Activated naive CD4-positive, alpha-beta T cell treated with anti-CD3 and anti-CD28 coated beads, Interleukin-2, amount 10 ng/mL, durations not matched to agents 7 days and 5 days (primary cell): ENCODE measurements around the gene CAV3.
"Not testable (repeated sequence)": the region's sequence is repeated elsewhere in the genome, so short reads cannot be mapped to it uniquely, and the experiment has no call there.

Experiments
- CTCF ChIA-PET: fragments of 350-600 bp; sonication (Branson Sonifier 250); formaldehyde crosslinking; loops from one replicate; lab custom pipeline; 2021; ENCODE audit warnings: antibody characterized with exemption; lab: Charles Lee
- DNase-seq: peaks from one replicate; pipeline ENCODE4 v3.0.0-alpha.2; 2020
- H3K27ac Mint-ChIP-seq: one replicate; pipeline ENCODE4 v1.8.0; 2021; ENCODE audit warnings: mild to moderate bottlenecking, moderate library complexity, mixed read lengths
- H3K27me3 Mint-ChIP-seq: one replicate; pipeline ENCODE4 v1.8.0; 2021; ENCODE audit warnings: mild to moderate bottlenecking, mixed read lengths
- H3K36me3 Mint-ChIP-seq: one replicate; pipeline ENCODE4 v1.8.0; 2021; ENCODE audit warnings: mixed read lengths
- H3K4me1 Mint-ChIP-seq: one replicate; pipeline ENCODE4 v1.8.0; 2021; ENCODE audit warnings: mixed read lengths
- H3K4me3 Mint-ChIP-seq: one replicate; pipeline ENCODE4 v1.8.0; 2021; ENCODE audit warnings: mild to moderate bottlenecking, moderate library complexity, mixed read lengths
- H3K9me3 Mint-ChIP-seq: one replicate; pipeline ENCODE4 v1.8.0; 2021; ENCODE audit warnings: mixed read lengths

The CAV3 gene

GRCh38 chr3:8733332-8734094, at the start of gene CAV3:
Gene CAV3, plus strand, starts transcription at chr3:8733802. Its CDS starts 75 bp downstream, at chr3:8733877.
- Mint-ChIP-seq H3K4me1 (no peaks in the 10 kb centered on the region), H3K4me3 (no peak within 1 kb of the TSS), H3K36me3 (no peaks in the 10 kb centered on the region), H3K27me3 (peaks cover 18% of the 10 kb centered on the region), H3K9me3 (no peaks in the 10 kb centered on the region), H3K27ac (peak within 1 kb of the TSS; percentile 52)
- CTCF ChIA-PET, result no interaction called here
- DNase-seq, result no peak

DNA sequence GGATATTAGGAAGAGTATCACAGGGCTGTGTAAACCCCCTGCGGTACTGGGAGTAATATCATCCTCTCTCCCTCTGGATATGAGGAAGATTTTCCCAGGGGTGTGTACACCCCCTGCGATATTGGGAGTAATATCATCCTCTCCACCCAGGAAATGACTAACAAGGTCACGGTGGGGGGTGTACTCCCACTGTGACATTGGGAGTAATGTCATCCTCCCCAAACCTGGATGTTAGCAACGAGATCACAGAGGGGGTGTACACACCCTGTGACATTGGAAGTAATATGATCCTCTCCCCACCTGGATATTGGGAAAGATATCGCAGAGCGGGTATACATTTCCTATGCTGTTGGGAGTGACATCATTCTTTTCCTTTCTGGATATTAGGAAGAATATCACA, 48.6 kb upstream of the CAV3 start:
- H3K36me3 Mint-ChIP-seq, H3K27me3 Mint-ChIP-seq, H3K4me1 Mint-ChIP-seq, H3K27ac Mint-ChIP-seq, CTCF ChIA-PET, H3K9me3 Mint-ChIP-seq, DNase-seq, H3K4me3 Mint-ChIP-seq: not testable (repeated sequence)

GRCh38 chr3:8691295-8691694, 42.3 kb upstream of the CAV3 start:
- H3K36me3 Mint-ChIP-seq, CTCF ChIA-PET, H3K4me3 Mint-ChIP-seq, DNase-seq, H3K27me3 Mint-ChIP-seq, H3K4me1 Mint-ChIP-seq, H3K9me3 Mint-ChIP-seq, H3K27ac Mint-ChIP-seq: not testable (repeated sequence)

DNA sequence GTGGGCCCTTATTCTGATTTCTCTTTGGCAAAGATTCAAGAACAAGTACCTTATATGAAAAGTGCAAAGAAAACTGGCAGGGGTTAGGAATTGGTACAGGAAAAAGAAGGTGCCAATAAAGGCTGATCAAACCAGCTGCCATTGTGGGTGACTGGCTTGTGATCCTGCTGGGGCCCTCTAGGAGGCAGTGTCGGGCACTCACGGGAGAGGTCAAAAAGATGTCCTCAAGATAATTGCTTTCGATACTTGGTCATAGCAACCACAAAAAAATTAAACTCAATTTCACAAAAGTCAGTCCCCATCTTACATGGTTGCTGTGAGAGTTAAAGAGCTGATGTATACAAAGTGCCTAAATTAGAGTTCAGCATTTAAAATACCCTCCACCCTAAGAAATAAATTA, 31.0 kb upstream of the CAV3 start:
- no peak for DNase-seq
- no peaks in the 10 kb centered on the region for H3K36me3 Mint-ChIP-seq
- H3K27me3 Mint-ChIP-seq, result no peaks in the 10 kb centered on the region
- no peaks in the 10 kb centered on the region for H3K4me1 Mint-ChIP-seq
- H3K9me3 Mint-ChIP-seq, result peaks cover 12% of the 10 kb centered on the region
- no peak overlapping the region for H3K27ac Mint-ChIP-seq
- CTCF ChIA-PET, result no interaction called here
- no peak overlapping the region for H3K4me3 Mint-ChIP-seq

DNA sequence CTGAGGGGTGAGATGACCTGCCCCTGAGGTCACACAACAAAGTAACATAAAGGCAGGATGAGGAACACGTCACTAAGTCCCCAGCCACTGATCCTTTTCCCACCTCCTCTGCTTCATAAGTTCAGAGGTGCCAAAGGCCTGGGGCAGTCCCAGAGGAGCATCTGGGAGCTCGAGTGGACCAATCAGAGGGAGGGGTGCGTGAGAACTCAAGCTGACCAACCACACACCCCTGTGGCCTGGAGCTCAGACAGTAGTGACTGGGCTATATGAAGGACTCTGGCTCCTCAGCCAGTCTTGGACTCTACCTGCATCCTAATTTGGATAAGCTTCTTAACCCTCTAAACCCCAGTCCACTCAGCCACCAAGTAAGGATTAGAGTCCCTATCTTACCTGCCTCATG, 28.0 kb upstream of the CAV3 start:
- CTCF ChIA-PET, result no interaction called here
- Mint-ChIP-seq H3K27me3 (peaks cover 5% of the 10 kb centered on the region), H3K27ac (no peak overlapping the region), H3K4me3 (no peak overlapping the region), H3K4me1 (no peaks in the 10 kb centered on the region), H3K9me3 (peaks cover 12% of the 10 kb centered on the region), H3K36me3 (no peaks in the 10 kb centered on the region)
- DNase-seq, result no peak

- Mint-ChIP-seq H3K36me3 (no peaks in the 10 kb centered on the region), H3K4me3 (no peak overlapping the region)
- CTCF ChIA-PET, result no interaction called here
Measured at GRCh38 chr3:8709287-8709686, 24.3 kb upstream of the CAV3 start.

GRCh38 chr3:8709801-8710507, 23.6 kb upstream of the CAV3 start:
- Mint-ChIP-seq H3K9me3 (peaks cover 7% of the 10 kb centered on the region), H3K36me3 (no peaks in the 10 kb centered on the region), H3K27ac (no peak overlapping the region), H3K4me1 (no peaks in the 10 kb centered on the region), H3K27me3 (peaks cover 5% of the 10 kb centered on the region), H3K4me3 (no peak overlapping the region)
- DNase-seq, result no peak
- CTCF ChIA-PET, result no interaction called here

More at GRCh38 chr3:8709287-8709686, 24.3 kb upstream of the CAV3 start:
- H3K9me3 Mint-ChIP-seq, result peaks cover 8% of the 10 kb centered on the region
- H3K27ac Mint-ChIP-seq, result no peak overlapping the region
- no peak for DNase-seq
- H3K27me3 Mint-ChIP-seq, result peaks cover 5% of the 10 kb centered on the region
- no peaks in the 10 kb centered on the region for H3K4me1 Mint-ChIP-seq

GRCh38 chr3:8712045-8712907, 21.3 kb upstream of the CAV3 start:
- no peak for DNase-seq
- CTCF ChIA-PET, result no interaction called here
- Mint-ChIP-seq H3K4me1 (no peaks in the 10 kb centered on the region), H3K36me3 (no peaks in the 10 kb centered on the region), H3K4me3 (no peak overlapping the region), H3K27me3 (peaks cover 5% of the 10 kb centered on the region), H3K9me3 (peaks cover 4% of the 10 kb centered on the region), H3K27ac (no peak overlapping the region)

- Mint-ChIP-seq H3K36me3 (no peaks in the 10 kb centered on the region), H3K9me3 (peaks cover 4% of the 10 kb centered on the region), H3K27ac (no peak overlapping the region), H3K4me1 (no peaks in the 10 kb centered on the region), H3K27me3 (peaks cover 5% of the 10 kb centered on the region), H3K4me3 (no peak overlapping the region)
- DNase-seq, result no peak
- CTCF ChIA-PET, result no interaction called here
Measured at GRCh38 chr3:8712908-8713255, 20.7 kb upstream of the CAV3 start.

DNA sequence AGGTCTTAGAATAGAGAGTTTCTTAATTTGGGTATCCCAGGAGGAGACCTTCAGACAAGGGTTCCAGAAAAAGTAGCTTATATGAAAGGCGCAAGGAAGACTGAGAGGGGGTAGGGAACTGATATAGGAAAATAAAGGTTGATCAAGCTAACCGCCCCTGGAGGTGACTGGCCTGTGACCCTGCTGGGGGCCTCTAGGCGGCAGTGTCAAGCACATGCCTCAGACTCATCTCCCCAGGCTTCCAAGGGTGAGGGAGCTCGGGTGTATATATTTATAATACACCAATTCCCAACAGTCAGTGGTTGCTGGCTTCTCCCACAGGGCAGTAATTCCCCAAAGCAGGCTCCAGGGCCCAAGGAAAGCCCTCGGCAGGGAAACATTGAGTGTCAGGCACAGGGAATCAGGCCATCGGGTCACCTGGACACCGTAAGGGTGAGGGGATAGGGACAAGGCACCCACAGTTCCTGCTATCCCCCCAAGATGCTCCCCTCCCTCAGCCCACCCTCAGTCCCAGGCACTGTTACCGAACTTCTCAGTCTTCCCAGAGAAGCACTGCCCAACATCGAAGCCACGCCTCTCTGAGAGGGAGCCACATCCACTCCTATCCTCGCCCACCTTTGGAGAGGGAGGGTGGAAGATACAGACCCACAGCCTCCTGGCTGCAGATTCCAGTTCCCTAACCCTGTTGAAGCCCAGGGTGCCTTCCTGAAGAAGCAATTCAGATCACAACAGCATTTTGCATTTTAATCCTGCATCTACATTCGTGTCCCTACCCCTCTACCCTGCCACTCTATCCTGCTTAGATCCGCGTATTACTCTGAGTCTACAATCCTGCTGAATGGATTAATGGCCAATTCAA, 19.5 kb upstream of the CAV3 start:
- H3K4me3 Mint-ChIP-seq, result no peak overlapping the region
- DNase-seq, result no peak
- H3K27ac Mint-ChIP-seq, result no peak overlapping the region
- CTCF ChIA-PET, result no interaction called here
- no peaks in the 10 kb centered on the region for H3K36me3 Mint-ChIP-seq
- peaks cover 4% of the 10 kb centered on the region for H3K9me3 Mint-ChIP-seq
- no peaks in the 10 kb centered on the region for H3K4me1 Mint-ChIP-seq
- no peaks in the 10 kb centered on the region for H3K27me3 Mint-ChIP-seq

DNA sequence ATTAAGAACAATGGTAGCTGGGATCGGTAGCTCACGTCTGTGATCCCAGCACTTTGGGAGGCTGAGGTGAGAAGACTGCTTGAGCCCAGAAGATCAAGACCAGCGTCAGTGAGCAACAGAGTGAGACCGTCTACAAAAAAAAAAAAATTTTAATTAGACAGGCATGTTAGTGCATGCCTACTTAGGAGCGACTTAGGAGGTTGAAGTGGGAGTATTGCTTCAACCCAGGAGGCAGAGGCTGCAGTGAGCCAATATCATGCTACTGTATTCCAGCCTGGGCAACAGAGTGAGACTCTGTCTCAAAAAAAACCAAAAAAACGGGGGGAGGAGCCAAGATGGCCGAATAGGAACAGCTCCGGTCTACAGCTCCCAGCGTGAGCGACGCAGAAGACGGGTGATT, 17.8 kb upstream of the CAV3 start:
- H3K4me1 Mint-ChIP-seq, CTCF ChIA-PET, H3K27me3 Mint-ChIP-seq, H3K9me3 Mint-ChIP-seq, H3K4me3 Mint-ChIP-seq, H3K36me3 Mint-ChIP-seq, DNase-seq, H3K27ac Mint-ChIP-seq: not testable (repeated sequence)

DNA sequence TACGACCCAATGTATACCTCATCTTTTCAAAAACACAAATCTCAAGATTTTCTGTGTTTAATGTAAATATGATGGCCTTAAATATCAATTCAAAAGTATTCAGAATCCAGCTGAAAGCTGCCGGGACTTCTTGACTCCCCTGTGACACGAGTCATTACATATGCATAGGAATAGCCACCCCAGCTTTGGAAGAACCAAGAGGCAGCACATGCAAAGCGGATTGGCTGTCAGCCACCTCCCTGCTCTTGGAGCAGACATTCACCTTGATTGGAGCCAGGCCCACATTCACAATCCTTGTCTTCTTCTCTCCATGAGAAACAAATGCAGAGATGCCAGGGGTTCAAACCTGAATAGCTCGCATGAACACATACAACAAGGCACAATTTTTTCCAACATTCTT, 10.8 kb upstream of the CAV3 start:
- no peaks in the 10 kb centered on the region for H3K36me3 Mint-ChIP-seq
- no peak overlapping the region for H3K27ac Mint-ChIP-seq
- peaks cover 4% of the 10 kb centered on the region for H3K9me3 Mint-ChIP-seq
- no peaks in the 10 kb centered on the region for H3K4me1 Mint-ChIP-seq
- CTCF ChIA-PET, result no interaction called here
- H3K27me3 Mint-ChIP-seq, result peaks cover 5% of the 10 kb centered on the region
- no peak overlapping the region for H3K4me3 Mint-ChIP-seq
- DNase-seq, result no peak

DNA sequence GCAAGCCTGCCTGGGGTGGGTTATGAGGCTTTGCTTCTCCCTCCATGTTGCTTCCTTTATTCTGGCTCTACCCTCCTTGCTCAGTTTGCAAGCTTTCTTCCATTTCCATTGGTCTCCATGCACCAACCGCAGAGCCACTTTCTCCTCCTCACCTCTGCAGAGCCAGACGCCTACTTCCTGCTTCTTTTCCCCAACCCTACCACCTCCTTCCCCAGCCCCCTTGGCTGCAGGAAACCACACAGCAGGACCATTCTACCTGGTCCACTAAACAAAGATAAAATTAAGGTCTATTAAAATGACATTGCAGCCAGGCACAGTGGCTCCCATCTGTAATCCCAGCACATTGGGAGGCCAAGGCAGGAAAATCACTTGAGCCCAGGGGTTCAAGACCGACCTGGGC, 10.0 kb upstream of the CAV3 start:
- H3K27me3 Mint-ChIP-seq, result peaks cover 5% of the 10 kb centered on the region
- peaks cover 4% of the 10 kb centered on the region for H3K9me3 Mint-ChIP-seq
- no peaks in the 10 kb centered on the region for H3K36me3 Mint-ChIP-seq
- CTCF ChIA-PET, result no interaction called here
- no peak overlapping the region for H3K27ac Mint-ChIP-seq
- H3K4me1 Mint-ChIP-seq, result no peaks in the 10 kb centered on the region
- no peak for DNase-seq
- H3K4me3 Mint-ChIP-seq, result no peak overlapping the region
